ENCODE data around the gene CLEC5A.
"Not testable (repeated sequence)": the region's sequence is repeated elsewhere in the genome, so short reads cannot be mapped to it uniquely, and the experiment has no call there.

CLEC5A gene

DNA sequence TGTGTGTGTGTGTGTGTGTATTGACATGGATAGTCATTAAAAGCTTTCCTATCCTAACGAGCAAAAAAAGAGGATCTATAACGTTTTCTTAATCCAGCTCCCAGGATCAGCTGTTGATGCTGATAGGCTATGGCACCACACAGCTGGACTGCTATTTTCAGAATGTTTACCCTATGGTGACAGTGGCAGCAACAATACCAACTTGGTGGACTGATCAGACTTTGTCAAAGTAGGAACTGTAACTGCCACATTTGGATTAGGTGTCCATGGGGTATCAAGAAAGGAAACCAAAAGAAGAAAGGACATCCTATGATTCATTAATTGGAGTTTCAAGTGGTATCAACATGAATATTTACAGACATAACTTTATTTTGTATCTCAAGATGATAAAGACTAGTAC, 2.7 kb upstream of the CLEC5A start:
- H3K27ac ChIP-seq: no peak overlapping the region
- no peak for DNase-seq (ENCODE audit: low read depth, low spot score)

DNA sequence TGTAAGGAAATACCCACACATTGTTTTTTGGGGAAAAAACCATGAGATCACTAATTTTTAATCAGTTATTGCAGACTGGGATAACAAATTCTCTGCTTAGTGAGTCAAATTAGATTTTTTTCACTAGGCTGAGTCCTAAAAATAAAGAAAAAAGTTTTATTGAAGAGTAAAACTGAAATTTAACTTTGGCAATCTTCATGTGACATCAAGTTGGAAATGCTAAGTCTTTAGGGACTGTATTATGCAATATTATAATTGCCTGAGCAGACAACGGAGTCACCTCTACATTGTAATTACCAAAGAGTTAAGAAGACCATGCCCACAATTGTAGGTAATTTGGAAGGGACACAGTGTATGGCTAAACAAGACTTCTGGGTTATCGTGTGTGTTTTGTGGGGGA, 2.2 kb upstream of the CLEC5A start:
- no peak for DNase-seq (ENCODE audit: low read depth, low spot score)
- no peak overlapping the region for H3K27ac ChIP-seq

DNA sequence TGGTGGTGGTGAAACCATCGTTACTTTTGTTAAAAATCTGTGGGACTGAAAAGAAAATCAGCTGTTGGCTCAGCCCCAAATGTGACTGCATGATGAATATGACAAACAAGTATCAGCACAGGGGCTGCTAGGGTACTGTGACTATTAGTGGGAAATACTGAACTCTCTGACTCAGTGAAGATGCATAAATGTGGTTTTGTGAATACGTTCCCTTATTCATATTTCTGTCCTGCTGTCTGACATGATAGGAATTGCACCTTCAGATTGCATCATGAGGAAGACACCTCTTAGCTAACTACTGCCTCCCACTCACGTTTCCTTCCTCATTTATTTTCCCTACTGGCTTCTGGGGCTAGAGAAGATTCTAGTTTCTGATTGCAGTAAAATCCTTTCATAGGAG, 1.4 kb downstream of the CLEC5A start:
- peak overlapping the region; percentile 79 for H3K27ac ChIP-seq
- peak; percentile 89 for DNase-seq (ENCODE audit: low read depth, low spot score)

DNA sequence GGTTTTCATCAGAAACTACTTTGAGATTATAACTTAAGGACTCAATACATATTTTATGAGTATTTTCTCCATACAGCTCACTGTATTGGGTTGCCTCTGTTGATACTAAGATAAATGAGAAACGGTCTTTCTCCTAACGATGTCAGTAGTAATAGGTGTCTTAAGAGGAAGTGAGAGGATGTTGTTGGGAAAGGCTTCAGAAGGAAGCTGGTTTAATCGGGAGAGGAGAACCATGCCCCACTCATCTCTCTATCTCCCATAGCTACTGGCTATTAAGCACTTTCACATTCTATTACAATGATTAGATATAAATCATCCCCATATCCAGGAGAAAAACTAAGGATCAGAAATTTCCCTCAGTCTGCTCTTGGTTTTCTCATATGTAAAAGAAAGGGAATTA, 2.0 kb downstream of the CLEC5A start:
- H3K27ac ChIP-seq: peak overlapping the region; percentile 79
- no peak for DNase-seq (ENCODE audit: low read depth, low spot score)

DNA sequence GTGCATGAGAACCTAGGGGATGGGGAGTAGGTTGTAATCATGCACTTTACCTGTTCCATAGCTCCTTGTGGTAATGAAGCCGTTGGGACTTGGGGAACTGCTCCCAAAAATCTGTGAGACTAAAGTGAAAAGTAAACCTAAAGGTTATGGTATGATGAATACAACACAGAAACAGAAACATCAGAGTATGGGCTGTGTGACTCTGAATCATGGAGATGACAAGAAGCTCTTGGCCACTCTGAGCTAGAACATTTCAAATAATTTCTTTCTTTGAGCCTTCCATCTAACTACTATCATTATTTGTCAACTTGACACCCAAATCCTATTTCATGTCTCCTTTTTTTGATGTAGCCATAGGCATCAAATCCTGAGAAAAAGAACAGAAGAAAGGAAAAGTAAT, 2.9 kb downstream of the CLEC5A start:
- no peak overlapping the region for H3K27ac ChIP-seq
- DNase-seq (ENCODE audit: low read depth, low spot score): no peak

DNA sequence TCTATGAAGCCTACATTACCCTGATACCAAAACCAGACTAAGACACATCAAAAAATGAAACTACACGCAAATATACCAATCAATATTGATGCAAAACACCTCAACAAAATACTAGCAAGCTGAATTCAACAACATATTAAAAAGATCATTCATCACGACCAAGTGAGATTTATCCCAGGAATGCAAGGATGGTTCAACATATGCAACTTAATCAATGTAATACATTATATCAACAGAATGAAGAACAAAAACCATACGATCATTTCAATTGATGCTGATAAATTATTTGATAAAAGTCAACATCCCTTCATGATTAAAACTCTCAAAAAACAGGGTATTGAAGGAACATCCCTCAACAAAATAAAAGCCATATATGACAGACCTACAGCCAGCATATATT, 5.7 kb downstream of the CLEC5A start:
- DNase-seq (ENCODE audit: low read depth, low spot score): no peak
- H3K27ac ChIP-seq: no peak overlapping the region

DNA sequence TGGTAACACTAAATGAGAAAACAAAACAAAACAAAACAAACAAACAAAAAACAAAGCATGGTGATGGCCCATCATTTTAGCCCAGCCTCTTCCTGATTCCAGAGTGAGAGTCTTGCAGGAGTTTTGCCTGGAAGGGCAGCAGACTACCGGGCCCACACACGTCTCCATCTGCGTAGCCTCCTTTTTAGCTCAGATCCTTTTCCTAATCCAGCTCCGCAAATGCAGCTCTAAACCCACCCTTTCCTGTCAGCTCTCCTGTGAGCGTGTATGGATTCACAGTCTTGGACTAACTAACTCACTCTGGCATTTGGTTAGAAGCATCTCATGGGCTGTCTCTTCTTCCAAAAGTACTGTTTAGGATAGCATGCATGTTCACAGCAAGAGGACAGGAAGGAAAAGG, 16.6 kb downstream of the CLEC5A start:
- DNase-seq (ENCODE audit: low read depth, low spot score): no peak
- H3K27ac ChIP-seq: no peak overlapping the region

DNA sequence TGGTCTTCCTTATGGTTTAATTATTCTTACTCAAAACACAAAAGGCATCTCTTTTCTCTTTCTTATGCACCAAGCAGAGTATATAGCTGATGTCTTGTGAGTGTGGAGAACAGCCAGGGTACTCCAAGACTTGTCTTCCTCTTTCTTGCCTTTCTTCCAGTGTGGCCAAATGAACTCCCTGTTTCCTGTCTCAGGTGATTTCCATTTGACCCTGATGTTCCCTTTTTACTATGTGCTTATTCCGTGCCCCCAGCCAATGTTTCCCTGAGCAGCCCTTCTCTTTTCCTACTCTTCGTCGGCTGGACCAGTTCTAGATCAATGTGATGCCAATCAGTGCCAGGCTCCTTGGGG, 18.0 kb downstream of the CLEC5A start:
- H3K27ac ChIP-seq: no peak overlapping the region
- DNase-seq (ENCODE audit: low read depth, low spot score): no peak

DNA sequence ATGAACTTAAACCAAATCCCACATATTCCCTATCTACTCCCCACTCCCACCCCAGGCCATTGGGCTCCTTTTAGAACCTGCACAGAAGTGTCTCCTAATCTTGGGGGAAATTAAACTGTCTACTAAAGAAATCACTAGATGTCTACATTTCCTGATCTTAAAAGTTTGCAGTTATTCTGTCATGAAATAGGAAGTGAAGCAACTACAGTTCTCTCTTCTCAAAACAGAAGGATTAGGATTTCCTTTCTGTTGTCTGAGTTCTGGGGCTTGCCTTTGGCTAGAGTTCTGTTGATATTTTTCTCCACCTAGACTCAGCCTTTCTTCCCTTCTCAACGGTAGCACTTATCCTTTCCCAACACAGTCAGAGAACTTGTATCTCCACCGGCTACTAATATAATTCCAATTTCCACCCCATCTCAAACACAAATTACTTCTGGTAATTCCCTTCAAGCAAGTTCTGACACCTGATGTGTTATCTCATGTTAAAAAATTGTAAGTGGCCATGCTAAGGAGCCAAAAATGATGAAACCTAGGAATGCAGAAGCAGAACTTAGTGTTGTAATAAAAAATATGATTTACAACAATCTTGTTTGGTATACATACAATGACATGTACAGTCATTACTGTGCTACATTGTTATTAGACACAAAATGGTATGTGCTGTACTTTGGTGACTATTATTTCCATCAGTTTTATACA, 18.5 kb downstream of the CLEC5A start:
- H3K27ac ChIP-seq: no peak overlapping the region
- no peak for DNase-seq (ENCODE audit: low read depth, low spot score)

DNA sequence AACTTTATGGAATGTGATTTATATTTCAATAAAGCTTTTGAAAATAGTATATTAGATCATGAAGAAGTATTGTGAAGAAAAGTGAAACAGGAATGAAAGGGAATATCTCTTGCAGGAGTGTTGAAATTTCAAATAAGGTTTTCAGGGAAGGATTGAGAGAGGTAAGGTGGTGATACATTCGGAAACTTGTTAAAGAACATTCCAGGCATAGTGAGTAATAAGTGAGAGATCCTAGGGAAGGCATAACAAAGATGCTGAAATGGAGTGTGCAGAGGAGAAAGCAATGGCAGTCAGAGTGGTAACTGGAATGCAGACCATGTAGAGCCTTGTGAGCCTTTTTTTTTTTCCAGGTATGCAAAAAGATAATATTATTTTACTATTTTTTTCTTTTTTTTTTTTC, 26.5 kb downstream of the CLEC5A start:
- peak overlapping the region; percentile 44 for H3K27ac ChIP-seq
- DNase-seq (ENCODE audit: low read depth, low spot score): peak; percentile 45

DNA sequence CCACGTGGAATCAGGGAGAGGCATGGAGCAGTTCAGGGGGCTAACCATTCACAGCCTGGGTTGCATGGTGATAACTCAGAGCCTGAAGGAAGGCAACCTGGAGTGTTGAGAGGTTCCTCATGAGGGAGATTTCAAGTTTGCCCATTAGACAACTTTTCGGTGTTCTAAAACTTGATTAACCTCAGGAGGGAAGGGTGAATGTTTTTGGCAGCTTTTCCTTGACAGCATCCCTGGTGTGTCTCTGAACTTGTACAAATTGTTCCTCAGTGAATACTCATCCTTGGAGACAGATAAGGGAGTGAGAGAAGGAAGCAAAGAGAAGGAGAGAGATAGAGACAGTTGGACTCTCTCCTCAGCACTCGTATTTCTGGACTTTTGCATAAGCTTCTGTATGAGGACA, 30.7 kb downstream of the CLEC5A start, which contains the start of gene OR9A4:
Gene OR9A4, plus strand, starts transcription at position 301 of the 400 bp plus-strand sequence. CDS start 2,477 bp downstream, outside the sequence.
- no peak for DNase-seq (ENCODE audit: low read depth, low spot score)
- peak within 1 kb of the TSS; percentile 74 for H3K27ac ChIP-seq

DNA sequence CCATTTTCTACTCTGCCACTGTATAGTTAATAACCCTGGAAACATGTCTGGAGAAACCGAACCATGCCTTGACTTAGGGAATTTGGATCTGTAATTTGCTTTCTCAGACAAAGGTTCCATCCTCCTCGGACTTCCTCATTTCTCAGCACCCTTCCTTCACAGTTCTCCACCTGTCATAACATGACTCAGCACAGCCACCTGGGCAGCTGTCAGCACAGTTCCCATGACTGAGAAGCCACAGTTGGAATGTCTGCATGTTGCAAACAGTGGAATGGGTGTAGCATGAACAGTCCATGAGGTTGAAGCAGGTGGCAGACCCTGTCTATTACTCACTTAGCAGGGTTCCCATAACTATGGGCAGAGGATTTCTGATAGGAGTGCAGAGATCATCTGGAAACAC, 31.2 kb downstream of the CLEC5A start:
- DNase-seq (ENCODE audit: low read depth, low spot score): peak; percentile 97
- H3K27ac ChIP-seq: peak overlapping the region; percentile 74

DNA sequence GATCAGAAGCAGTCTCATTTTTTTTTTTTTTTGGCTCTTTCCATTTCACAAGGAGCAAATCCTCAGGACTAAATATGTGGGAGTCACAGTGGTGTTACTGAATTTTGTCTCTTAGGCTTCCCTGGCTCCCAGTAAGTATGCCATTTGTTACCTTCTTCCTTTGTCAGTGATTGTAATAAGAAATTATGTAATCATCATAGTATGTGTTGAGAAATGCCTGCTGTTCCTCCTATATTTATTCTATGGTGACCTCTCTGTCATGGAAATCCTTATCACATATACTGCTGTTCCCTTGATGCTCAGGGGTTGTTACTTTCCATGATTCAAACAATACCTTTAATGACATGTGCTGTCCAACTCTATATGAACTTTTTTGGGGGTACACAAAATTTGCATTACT, 35.4 kb downstream of the CLEC5A start:
- no peak for DNase-seq (ENCODE audit: low read depth, low spot score)
- no peak overlapping the region for H3K27ac ChIP-seq

DNA sequence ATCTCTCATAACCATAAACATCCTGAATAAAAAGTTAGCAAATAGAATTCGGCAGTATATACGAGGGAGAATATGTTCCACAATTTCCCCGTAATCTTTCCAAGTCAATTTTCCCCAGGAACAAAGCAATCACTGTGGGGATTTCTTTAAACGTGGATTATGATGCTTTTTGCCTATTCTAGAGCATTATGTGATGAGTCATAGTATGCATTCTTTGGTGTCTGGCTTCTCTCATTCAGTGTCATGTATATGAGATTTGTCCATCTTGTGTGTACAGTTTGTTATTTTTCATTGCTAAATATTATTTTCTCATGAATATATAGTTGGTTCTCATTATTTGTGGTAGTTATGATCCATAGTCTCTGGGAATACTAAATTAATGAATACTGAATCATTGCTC, 40.5 kb downstream of the CLEC5A start:
- DNase-seq (ENCODE audit: low read depth, low spot score): no peak
- H3K27ac ChIP-seq: no peak overlapping the region

DNA sequence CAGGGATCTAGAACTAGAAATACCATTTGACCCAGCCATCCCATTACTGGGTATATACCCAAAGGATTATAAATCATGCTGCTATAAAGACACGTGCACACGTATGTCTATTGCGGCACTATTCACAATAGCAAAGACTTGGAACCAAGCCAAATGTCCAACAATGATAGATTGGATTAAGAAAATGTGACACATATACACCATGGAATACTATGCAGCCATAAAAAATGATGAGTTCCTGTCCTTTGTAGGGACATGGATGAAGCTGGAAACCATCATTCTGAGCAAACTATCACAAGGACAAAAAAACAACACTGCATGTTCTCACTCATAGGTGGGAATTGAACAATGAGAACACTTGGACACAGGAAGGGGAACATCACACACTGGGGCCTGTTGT, 47.4 kb downstream of the CLEC5A start:
- not testable (repeated sequence) for DNase-seq (ENCODE audit: low read depth, low spot score); H3K27ac ChIP-seq

DNA sequence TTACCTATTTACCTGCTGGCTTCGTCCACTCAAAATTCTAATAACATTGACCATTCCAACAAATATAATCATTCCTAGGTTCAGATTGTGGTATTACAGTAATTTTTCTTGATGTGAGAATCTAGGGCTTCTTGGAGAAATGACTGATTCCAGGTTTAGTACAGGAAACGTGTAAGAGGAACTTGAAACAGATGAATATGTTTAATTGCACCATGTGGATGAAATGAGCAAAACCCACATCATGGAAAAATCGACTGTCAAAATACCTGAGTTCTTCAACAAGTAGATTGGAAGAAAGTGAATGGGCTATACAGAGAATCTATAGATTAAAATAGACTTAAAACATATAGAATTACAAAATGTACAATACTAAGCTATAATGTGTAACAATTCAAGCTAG, 55.4 kb downstream of the CLEC5A start:
- no peak for DNase-seq (ENCODE audit: low read depth, low spot score)
- no peak overlapping the region for H3K27ac ChIP-seq

DNA sequence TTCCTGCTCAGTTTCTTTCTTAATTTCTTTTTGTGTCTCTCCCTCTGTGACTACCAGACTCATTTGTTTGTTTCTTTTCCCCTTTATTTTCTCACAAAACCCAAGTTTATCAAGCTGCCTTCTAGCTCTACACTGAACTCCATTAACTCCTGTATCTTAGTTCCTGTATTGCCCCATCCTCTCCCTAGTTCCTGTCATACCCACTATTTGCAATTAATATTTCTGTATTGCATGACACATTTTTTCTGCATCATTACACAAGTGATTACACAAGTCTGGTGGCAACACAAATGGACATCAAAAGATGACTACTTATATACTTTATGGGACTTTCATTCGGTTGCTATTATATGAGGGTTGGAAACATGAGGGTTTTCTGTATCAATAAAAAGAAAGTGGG, 57.5 kb downstream of the CLEC5A start:
- no peak for DNase-seq (ENCODE audit: low read depth, low spot score)
- no peak overlapping the region for H3K27ac ChIP-seq

DNA sequence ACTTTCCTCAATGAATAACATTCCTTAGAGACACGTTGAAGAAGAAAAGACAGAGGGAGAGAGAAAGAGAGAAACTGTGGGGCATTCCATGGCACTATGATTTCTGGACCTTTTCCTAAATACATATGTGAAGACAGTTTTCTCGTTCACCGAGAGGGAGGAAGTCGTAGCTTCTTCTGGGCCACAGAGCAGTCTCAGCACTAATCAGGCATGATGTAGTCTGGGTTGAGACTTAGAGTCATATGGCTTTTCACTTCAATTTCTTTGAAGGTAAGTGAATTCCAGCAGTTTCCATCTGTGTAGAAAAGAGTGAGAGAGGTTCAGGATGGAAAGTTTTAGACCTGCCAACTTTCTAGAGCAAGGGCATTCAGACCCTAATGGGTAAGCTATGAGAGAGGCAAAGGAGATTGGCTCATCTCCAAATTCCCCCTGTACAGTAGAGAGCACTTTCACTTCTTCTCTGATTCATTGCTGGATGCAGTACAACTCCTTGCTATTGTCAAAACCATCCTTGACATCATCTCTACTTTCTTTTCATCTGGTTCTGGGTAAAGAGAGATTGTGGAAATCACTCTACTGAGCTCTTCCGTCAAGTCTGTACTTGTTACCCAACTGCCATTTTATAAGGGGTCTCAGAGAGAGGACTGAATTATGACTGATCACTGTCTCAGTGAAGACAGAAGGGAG, 62.1 kb downstream of the CLEC5A start:
- no peak overlapping the region for H3K27ac ChIP-seq
- DNase-seq (ENCODE audit: low read depth, low spot score): no peak

DNA sequence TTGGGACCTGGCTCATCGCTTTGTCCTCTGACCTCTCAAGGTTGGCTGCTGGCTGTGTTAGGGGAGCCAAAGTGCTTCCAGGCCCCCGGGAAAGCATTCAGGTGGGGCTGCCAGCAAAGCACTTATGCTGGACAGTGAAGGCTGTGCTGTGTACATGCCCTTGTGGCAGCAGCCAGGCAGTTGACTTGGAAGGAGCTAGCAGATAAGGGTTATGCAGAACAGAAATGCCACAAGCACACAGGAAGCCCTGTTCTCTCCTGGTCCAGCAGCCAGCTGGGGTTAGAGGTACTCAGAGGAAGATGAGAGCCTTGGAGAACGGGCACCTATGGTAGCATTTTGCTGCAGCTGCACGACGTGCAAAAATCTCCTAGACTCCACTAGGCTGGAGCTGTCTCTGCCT, 65.8 kb downstream of the CLEC5A start:
- DNase-seq (ENCODE audit: low read depth, low spot score): no peak
- H3K27ac ChIP-seq: no peak overlapping the region

DNA sequence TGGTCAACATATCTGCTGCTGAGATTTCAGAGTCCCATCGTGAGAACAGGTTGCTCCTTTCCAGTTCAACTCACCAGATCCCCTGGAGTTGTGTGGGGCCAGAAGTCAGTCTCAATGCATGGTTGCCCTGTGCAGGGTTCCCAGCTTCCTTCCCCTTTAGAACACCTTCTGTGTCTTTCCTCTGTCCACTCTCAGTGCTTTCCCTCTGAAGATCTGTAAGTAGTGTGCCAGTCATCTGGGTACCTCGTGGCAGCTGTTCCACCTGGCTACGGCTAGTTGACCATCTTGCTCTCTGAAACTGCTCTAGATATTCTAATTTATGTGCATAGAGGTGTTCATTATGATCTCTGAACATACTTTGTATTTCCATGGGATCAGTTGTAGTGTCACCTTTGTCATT, 69.4 kb downstream of the CLEC5A start:
- DNase-seq (ENCODE audit: low read depth, low spot score): no peak
- no peak overlapping the region for H3K27ac ChIP-seq
